ENCODE measurements around the gene CPT1C. TPM values are rescaled to one million over a fixed set of nuclear protein-coding genes. Genes with fewer than 3 reads are reported as not detected.

CPT1C gene
- total RNA-seq (1 to 10 TPM in 4 of 5 donors, not detected in 1; 1.4 to 2.2 (median 1.5) TPM), total RNA-seq (0.12 to 1.4 (median 0.45) reads per million in 29 experiments)
- 0.87 TPM for total RNA-seq (2013)

DNA sequence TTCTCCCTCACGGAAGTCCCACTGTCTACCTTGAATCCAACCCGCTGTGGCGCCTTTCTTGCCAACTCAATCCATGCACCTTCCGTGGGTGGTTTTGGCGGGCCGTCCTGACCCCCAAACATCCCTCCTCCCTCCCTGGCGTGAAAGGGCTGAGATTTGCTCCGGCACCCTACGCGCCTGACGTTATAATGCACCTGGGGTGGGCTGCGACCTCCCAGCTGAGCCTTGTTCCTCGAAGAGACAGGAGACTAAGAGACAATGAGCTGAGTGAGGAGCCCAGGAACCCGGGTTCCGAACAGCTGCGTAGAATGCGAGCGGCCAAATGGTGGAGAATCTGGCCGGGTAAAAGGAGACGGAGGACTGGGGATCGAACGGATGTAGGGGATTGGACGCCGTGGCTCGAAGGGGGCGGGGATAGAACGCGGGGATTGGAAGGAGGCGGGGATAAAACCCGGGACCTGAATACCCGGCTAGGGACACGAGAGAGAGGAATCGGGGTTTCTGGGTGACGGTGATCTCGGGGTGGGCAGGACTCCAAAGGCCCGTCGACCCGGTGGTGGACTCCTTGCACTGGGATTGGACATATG is at the start of gene CPT1C:
TSS of gene CPT1C (plus strand) at position 461 of the 587 bp plus-strand sequence. CDS start 1,137 bp downstream, outside the sequence.
- DNase-seq (peak in 24 of 35 experiments; percentile 13 to 64 (median 44)), ATAC-seq (replicated peaks in 1 of 4) (peak; percentile 56 to 76 (median 72))
- no peak within 1 kb of the TSS for H3K27ac ChIP-seq (ENCODE audit: low read length)
- Mint-ChIP-seq H3K9me3 (no peaks in the 10 kb centered on the region), H3K27ac (peak within 1 kb of the TSS; percentile 73), H3K27me3 (peaks cover 13 to 26% of the 10 kb centered on the region in 2 donors), H3K4me3 (peak within 1 kb of the TSS; percentile 82 to 89 (median 85)), H3K36me3 (peaks cover 8% of the 10 kb centered on the region), H3K4me1 (peaks cover 19 to 26% (median 25%) of the 10 kb centered on the region in 3 donors)
- ChIA-PET POLR2A (no interaction called here), CTCF (no interaction called here)
- H3K27me3 ChIP-seq (replicated peaks in 1 of 2; ENCODE audit: control insufficient read depth in 2 of 2, extremely low read depth in 1 of 2, insufficient read depth in 2 of 2, low read length in 1 of 2): peaks cover 5 to 46% of the 10 kb centered on the region in 2 experiments
- WGBS (ENCODE audit: insufficient coverage): 5% methylated on average over 35 of the region's 38 CpGs
- no peaks in the 10 kb centered on the region for H3K9me3 ChIP-seq
- H3K4me1 ChIP-seq (ENCODE audit: control insufficient read depth in 1 of 2, extremely low read depth in 1 of 2, insufficient read depth in 2 of 2, low read length in 2 of 2): peaks cover 4 to 27% of the 10 kb centered on the region in 2 experiments
- peak within 1 kb of the TSS; percentile 52 to 60 for H3K4me3 ChIP-seq (ENCODE audit: control insufficient read depth in 1 of 2, extremely low read depth in 1 of 2, low read length in 1 of 2)
- peaks cover 4 to 18% of the 10 kb centered on the region in 2 donors for H3K36me3 ChIP-seq (ENCODE audit: control insufficient read depth in 2 of 2, extremely low read depth in 1 of 2, insufficient read depth in 1 of 2, low read length in 1 of 2)

- Histone ChIP-seq H3K9me3 (no peaks in the 10 kb centered on the region), H3K4me3 (ENCODE audit: control insufficient read depth in 1 of 2, extremely low read depth in 1 of 2, low read length in 1 of 2) (peak within 1 kb of the TSS; percentile 94 to 96), H3K36me3 (ENCODE audit: control insufficient read depth in 2 of 2, extremely low read depth in 1 of 2, insufficient read depth in 1 of 2, low read length in 1 of 2) (peaks cover 7 to 19% of the 10 kb centered on the region in 2 donors), H3K4me1 (ENCODE audit: control insufficient read depth in 1 of 2, extremely low read depth in 1 of 2, insufficient read depth in 2 of 2, low read length in 2 of 2) (peaks cover 16 to 63% of the 10 kb centered on the region in 2 experiments), H3K27ac (ENCODE audit: low read length) (peak within 1 kb of the TSS; percentile 92), H3K27me3 (replicated peaks in 1 of 2; ENCODE audit: control insufficient read depth in 2 of 2, extremely low read depth in 1 of 2, insufficient read depth in 2 of 2, low read length in 1 of 2) (no peaks in the 10 kb centered on the region)
- no peaks in the 10 kb centered on the region for H3K27me3 Mint-ChIP-seq
- DNase-seq: peak; percentile 96 to 100 (median 99)
- peaks cover 2% of the 10 kb centered on the region for H3K36me3 Mint-ChIP-seq
- 0% methylated on average over 77 of the region's 87 CpGs for WGBS (ENCODE audit: insufficient coverage)
- peaks cover 63 to 76% (median 76%) of the 10 kb centered on the region in 3 donors for H3K4me1 Mint-ChIP-seq
- peak within 1 kb of the TSS; percentile 97 for H3K27ac Mint-ChIP-seq
- H3K4me3 Mint-ChIP-seq: peak within 1 kb of the TSS; percentile 88 to 96 (median 95)
- ChIA-PET POLR2A (interaction anchor here in 1 of 2 donors (0.5 to 0.6 kb wide), 4 partner anchors 32 to 139 kb away, joined by 3 to 4 read pairs (median 4); partner anchors contain the start of gene NOSIP), CTCF (interaction anchor here in 1 of 2 donors (0.5 to 1.2 kb wide), 8 partner anchors 22 to 801 kb away, joined by 3 to 6 read pairs (median 3); partner anchors contain the start of genes BCL2L12 and IRF3)
- ATAC-seq (replicated peaks in 1 of 4): peak; percentile 68 to 73 (median 72)
- H3K9me3 Mint-ChIP-seq: no peaks in the 10 kb centered on the region
Observed at GRCh38 chr19:49641688-49642491, 49.0 kb upstream of the CPT1C start, which contains the start of gene SCAF1. Gene SCAF1, plus strand, starts transcription at chr19:49642209. Its CDS starts 2,818 bp downstream, at chr19:49645027.

DNA sequence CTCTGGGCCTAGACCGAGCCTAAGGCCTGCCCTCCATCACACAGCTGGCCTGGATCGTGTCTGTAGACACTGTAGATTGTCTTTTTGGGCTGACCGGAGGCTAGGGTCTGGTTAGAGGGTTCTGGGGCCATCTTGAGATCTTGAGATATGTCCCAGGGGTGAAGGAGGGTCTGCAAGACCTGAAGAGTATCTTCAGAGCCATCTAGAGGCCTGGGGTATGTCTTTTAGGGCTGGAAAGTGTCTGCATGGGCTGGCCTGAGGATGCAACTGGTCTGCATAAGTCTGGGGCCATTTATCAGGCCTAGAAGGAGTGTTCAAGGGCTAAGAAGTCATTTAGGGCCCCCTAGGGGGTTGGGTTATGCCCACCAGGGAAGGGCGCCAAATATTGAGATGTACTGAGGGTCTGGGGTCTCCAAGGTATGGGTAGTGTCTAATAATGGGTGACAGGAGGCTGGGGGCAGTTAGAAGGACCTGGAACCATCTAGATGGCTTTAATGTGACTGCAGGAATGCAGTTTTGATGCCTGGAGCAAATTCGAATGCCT is 48.4 kb upstream of the CPT1C start:
- Histone ChIP-seq H3K27ac (ENCODE audit: low read length) (peak overlapping the region; percentile 91), H3K9me3 (no peaks in the 10 kb centered on the region), H3K4me1 (ENCODE audit: control insufficient read depth in 1 of 2, extremely low read depth in 1 of 2, insufficient read depth in 2 of 2, low read length in 2 of 2) (peaks cover 16 to 63% of the 10 kb centered on the region in 2 experiments), H3K27me3 (replicated peaks in 1 of 2; ENCODE audit: control insufficient read depth in 2 of 2, extremely low read depth in 1 of 2, insufficient read depth in 2 of 2, low read length in 1 of 2) (no peaks in the 10 kb centered on the region), H3K4me3 (ENCODE audit: control insufficient read depth in 1 of 2, extremely low read depth in 1 of 2, low read length in 1 of 2) (peak overlapping the region; percentile 94 to 96), H3K36me3 (ENCODE audit: control insufficient read depth in 2 of 2, extremely low read depth in 1 of 2, insufficient read depth in 1 of 2, low read length in 1 of 2) (peaks cover 14 to 23% of the 10 kb centered on the region in 2 donors)
- Mint-ChIP-seq H3K27ac (peak overlapping the region; percentile 89 to 93), H3K27me3 (no peaks in the 10 kb centered on the region), H3K4me3 (peak overlapping the region; percentile 88 to 96 (median 95)), H3K9me3 (no peaks in the 10 kb centered on the region), H3K4me1 (peaks cover 63 to 77% (median 72%) of the 10 kb centered on the region in 3 donors), H3K36me3 (peaks cover 8% of the 10 kb centered on the region)
- ATAC-seq (replicated peaks in 1 of 4): no peak
- DNase-seq: no peak
- ChIA-PET POLR2A (interaction anchor here in 1 of 2 donors (0.5 to 0.6 kb wide), 2 partner anchors 80 to 140 kb away, joined by 4 read pairs; no protein-coding TSS in a partner anchor), CTCF (interaction anchor here in 1 of 2 donors (0.5 to 1.2 kb wide), 5 partner anchors 22 to 802 kb away, joined by 3 to 6 read pairs (median 4); no protein-coding TSS in a partner anchor)
- WGBS (ENCODE audit: insufficient coverage): 15% methylated on average over 2 of the region's 5 CpGs

- Histone ChIP-seq H3K27me3 (replicated peaks in 1 of 2; ENCODE audit: control insufficient read depth in 2 of 2, extremely low read depth in 1 of 2, insufficient read depth in 2 of 2, low read length in 1 of 2) (no peaks in the 10 kb centered on the region), H3K9me3 (no peaks in the 10 kb centered on the region), H3K4me1 (ENCODE audit: control insufficient read depth in 1 of 2, extremely low read depth in 1 of 2, insufficient read depth in 2 of 2, low read length in 2 of 2) (peaks cover 14 to 56% of the 10 kb centered on the region in 2 experiments), H3K27ac (ENCODE audit: low read length) (no peak overlapping the region), H3K4me3 (ENCODE audit: control insufficient read depth in 1 of 2, extremely low read depth in 1 of 2, low read length in 1 of 2) (no peak overlapping the region), H3K36me3 (ENCODE audit: control insufficient read depth in 2 of 2, extremely low read depth in 1 of 2, insufficient read depth in 1 of 2, low read length in 1 of 2) (peaks cover 15 to 25% of the 10 kb centered on the region in 2 donors)
- WGBS (ENCODE audit: insufficient coverage): 45% methylated on average over 2 of the region's 2 CpGs
- Mint-ChIP-seq H3K4me3 (peak overlapping the region; percentile 88 to 96 (median 95)), H3K9me3 (no peaks in the 10 kb centered on the region), H3K27ac (peak overlapping the region; percentile 48 to 93), H3K4me1 (peaks cover 57 to 69% (median 63%) of the 10 kb centered on the region in 3 donors), H3K36me3 (peaks cover 8% of the 10 kb centered on the region), H3K27me3 (no peaks in the 10 kb centered on the region)
- ATAC-seq (replicated peaks in 1 of 4) (no peak), DNase-seq (no peak)
- POLR2A ChIA-PET: no interaction called here
- CTCF ChIA-PET: interaction anchor here in 1 of 2 donors (0.8 to 1.1 kb wide), 3 partner anchors 21 to 38 kb away, joined by 3 to 5 read pairs (median 4); no protein-coding TSS in a partner anchor
Observed at GRCh38 chr19:49643466-49643865, 47.5 kb upstream of the CPT1C start.

GRCh38 chr19:49645592-49645991 is 45.3 kb upstream of the CPT1C start:
- ChIA-PET POLR2A (no interaction called here), CTCF (no interaction called here)
- H3K36me3 ChIP-seq (ENCODE audit: control insufficient read depth in 2 of 2, extremely low read depth in 1 of 2, insufficient read depth in 1 of 2, low read length in 1 of 2): peaks cover 23 to 41% of the 10 kb centered on the region in 2 donors

More at GRCh38 chr19:49645592-49645991, 45.3 kb upstream of the CPT1C start:
- Histone ChIP-seq H3K27me3 (replicated peaks in 1 of 2; ENCODE audit: control insufficient read depth in 2 of 2, extremely low read depth in 1 of 2, insufficient read depth in 2 of 2, low read length in 1 of 2) (no peaks in the 10 kb centered on the region), H3K27ac (ENCODE audit: low read length) (no peak overlapping the region), H3K4me3 (ENCODE audit: control insufficient read depth in 1 of 2, extremely low read depth in 1 of 2, low read length in 1 of 2) (no peak overlapping the region), H3K9me3 (no peaks in the 10 kb centered on the region), H3K4me1 (ENCODE audit: control insufficient read depth in 1 of 2, extremely low read depth in 1 of 2, insufficient read depth in 2 of 2, low read length in 2 of 2) (peaks cover 12 to 40% of the 10 kb centered on the region in 2 experiments)
- Mint-ChIP-seq H3K27ac (no peak overlapping the region), H3K27me3 (no peaks in the 10 kb centered on the region), H3K9me3 (no peaks in the 10 kb centered on the region), H3K36me3 (peaks cover 15% of the 10 kb centered on the region), H3K4me3 (no peak overlapping the region), H3K4me1 (peaks cover 43 to 50% (median 46%) of the 10 kb centered on the region in 3 donors)
- no peak for ATAC-seq (replicated peaks in 1 of 4)
- WGBS (ENCODE audit: insufficient coverage): 90% methylated on average over 10 of the region's 11 CpGs
- no peak for DNase-seq

Measured in T-cell (primary cell).